Measurements from ENCODE around the gene TEX28.
"Not testable (repeated sequence)": the region's sequence is repeated elsewhere in the genome, so short reads cannot be mapped to it uniquely, and the experiment has no call there.

DNA sequence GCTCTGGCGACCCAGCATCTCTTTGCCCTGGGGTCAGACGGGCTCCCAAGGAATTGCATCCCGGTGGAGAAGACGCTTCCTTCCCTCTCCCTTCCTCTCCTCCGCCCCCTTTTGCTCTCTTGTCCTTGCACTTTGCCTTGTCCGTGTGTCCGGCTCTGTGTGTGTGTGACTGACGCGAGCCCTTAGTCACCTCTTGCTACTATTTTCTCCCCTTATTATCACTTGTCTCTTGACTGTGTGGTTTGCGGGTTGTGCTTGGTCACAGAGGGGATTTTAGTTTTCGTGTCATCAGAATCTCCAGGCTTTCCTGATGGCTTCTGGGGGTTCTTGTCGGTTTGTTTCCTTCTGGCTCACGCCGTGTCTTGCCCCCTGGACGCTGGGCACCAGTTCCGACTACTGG is 48.1 kb upstream of the TEX28 start:
- TF ChIP-seq, protein P1, sequence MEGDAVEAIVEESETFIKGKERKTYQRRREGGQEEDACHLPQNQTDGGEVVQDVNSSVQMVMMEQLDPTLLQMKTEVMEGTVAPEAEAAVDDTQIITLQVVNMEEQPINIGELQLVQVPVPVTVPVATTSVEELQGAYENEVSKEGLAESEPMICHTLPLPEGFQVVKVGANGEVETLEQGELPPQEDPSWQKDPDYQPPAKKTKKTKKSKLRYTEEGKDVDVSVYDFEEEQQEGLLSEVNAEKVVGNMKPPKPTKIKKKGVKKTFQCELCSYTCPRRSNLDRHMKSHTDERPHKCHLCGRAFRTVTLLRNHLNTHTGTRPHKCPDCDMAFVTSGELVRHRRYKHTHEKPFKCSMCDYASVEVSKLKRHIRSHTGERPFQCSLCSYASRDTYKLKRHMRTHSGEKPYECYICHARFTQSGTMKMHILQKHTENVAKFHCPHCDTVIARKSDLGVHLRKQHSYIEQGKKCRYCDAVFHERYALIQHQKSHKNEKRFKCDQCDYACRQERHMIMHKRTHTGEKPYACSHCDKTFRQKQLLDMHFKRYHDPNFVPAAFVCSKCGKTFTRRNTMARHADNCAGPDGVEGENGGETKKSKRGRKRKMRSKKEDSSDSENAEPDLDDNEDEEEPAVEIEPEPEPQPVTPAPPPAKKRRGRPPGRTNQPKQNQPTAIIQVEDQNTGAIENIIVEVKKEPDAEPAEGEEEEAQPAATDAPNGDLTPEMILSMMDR (conservative IDR thresholded peaks at IDR 0.05 in 1 of 2, IDR thresholded peaks at IDR 0.05 in 1 of 2; ENCODE audit: low read depth in 1 of 2, low read length in 2 of 2), result not testable (repeated sequence)
- not testable (repeated sequence) for TF ChIP-seq EZH2 (IDR thresholded peaks at IDR 0.05; ENCODE audit: low read length, missing control alignments)
